Osteoblast (primary cell): ENCODE results near the gene CPEB3. TPM values are rescaled to one million over a fixed set of nuclear protein-coding genes. Genes with fewer than 3 reads are reported as not detected.
"Not testable (repeated sequence)": the region's sequence is repeated elsewhere in the genome, so short reads cannot be mapped to it uniquely, and the experiment has no call there.

Experiments used
- DNase-seq: peaks from one replicate; pipeline ENCODE4 v3.0.0; 2011; ENCODE audit warnings: low spot score, mixed read lengths; ENCODE audit not compliant: insufficient read length; ENCODE audit errors: missing footprints
- H2AFZ ChIP-seq: 2 replicates; pipeline ENCODE4 v1.6.0; 2011; ENCODE audit warnings: mild to moderate bottlenecking, low read length
- H3K27ac ChIP-seq: 2 replicates; pipeline ENCODE4 v1.5.1; 2011; ENCODE audit warnings: mild to moderate bottlenecking, low read depth, low read length, moderate library complexity
- H3K27me3 ChIP-seq: 2 replicates; pipeline ENCODE4 v1.6.0; 2012; ENCODE audit warnings: mild to moderate bottlenecking, control low read depth, inconsistent platforms, low read length, moderate library complexity; ENCODE audit not compliant: insufficient read depth
- H3K36me3 ChIP-seq: 2 replicates; pipeline ENCODE4 v1.5.1; 2011; ENCODE audit warnings: mild to moderate bottlenecking, low read length, control low read depth, moderate library complexity; ENCODE audit not compliant: insufficient read depth
- H3K4me1 ChIP-seq: 2 replicates; pipeline ENCODE4 v1.5.1; 2011; ENCODE audit warnings: mild to moderate bottlenecking, low read length, control low read depth, moderate library complexity; ENCODE audit not compliant: insufficient read depth
- H3K4me2 ChIP-seq: 2 replicates; pipeline ENCODE4 v1.6.0; 2011; ENCODE audit warnings: mild to moderate bottlenecking, low read length; ENCODE audit not compliant: insufficient read depth
- H3K4me3 ChIP-seq: fragments of 200-600 bp; sonication (generic); 3 replicates; pipeline ENCODE4 v1.5.1; 2012; ENCODE audit warnings: mild to moderate bottlenecking, low read length, inconsistent platforms; ENCODE audit not compliant: insufficient read depth
- H3K79me2 ChIP-seq: 2 replicates; pipeline ENCODE4 v1.6.0; 2012; ENCODE audit warnings: mild to moderate bottlenecking, low read length, control low read depth, inconsistent platforms; ENCODE audit not compliant: insufficient read depth
- H3K9me3 ChIP-seq: 2 replicates; pipeline ENCODE4 v1.5.1; 2011; ENCODE audit warnings: low read depth, low read length, control low read depth
- H4K20me1 ChIP-seq: 2 replicates; pipeline ENCODE4 v1.6.0; 2012; ENCODE audit warnings: mild to moderate bottlenecking, low read length, control low read depth; ENCODE audit not compliant: insufficient read depth
- total RNA-seq: library from RNA; depleted of rRNA; stranded (reverse); fragments of >200 nt; gene quantifications from 2 replicates; pipeline ENCODE4 v1.2.3, GENCODE V29; 2012
- TF ChIP-seq, protein P1 (sequence below): IDR thresholded peaks from 2 replicates; pipeline ENCODE4 v1.5.1; 2011; ENCODE audit warnings: mild to moderate bottlenecking, low read depth, low read length, moderate library complexity; ENCODE audit errors: extremely low read depth

The CPEB3 gene
- total RNA-seq, 1 donor = 1.1 TPM

GRCh38 chr10:92222603-92223262 lies 68.1 kb downstream of the CPEB3 start:
- no peak overlapping the region for H3K27ac ChIP-seq
- peak; percentile 92 for DNase-seq
- H2AFZ ChIP-seq = no peak overlapping the region
- no peak overlapping the region for H3K4me3 ChIP-seq
- no peaks in the 10 kb centered on the region for H3K36me3 ChIP-seq
- no peaks in the 10 kb centered on the region for H4K20me1 ChIP-seq
- H3K4me1 ChIP-seq = no peaks in the 10 kb centered on the region
- no peaks in the 10 kb centered on the region for H3K79me2 ChIP-seq
- no peaks in the 10 kb centered on the region for H3K27me3 ChIP-seq
- no peak overlapping the region for H3K4me2 ChIP-seq
- TF ChIP-seq, protein P1, sequence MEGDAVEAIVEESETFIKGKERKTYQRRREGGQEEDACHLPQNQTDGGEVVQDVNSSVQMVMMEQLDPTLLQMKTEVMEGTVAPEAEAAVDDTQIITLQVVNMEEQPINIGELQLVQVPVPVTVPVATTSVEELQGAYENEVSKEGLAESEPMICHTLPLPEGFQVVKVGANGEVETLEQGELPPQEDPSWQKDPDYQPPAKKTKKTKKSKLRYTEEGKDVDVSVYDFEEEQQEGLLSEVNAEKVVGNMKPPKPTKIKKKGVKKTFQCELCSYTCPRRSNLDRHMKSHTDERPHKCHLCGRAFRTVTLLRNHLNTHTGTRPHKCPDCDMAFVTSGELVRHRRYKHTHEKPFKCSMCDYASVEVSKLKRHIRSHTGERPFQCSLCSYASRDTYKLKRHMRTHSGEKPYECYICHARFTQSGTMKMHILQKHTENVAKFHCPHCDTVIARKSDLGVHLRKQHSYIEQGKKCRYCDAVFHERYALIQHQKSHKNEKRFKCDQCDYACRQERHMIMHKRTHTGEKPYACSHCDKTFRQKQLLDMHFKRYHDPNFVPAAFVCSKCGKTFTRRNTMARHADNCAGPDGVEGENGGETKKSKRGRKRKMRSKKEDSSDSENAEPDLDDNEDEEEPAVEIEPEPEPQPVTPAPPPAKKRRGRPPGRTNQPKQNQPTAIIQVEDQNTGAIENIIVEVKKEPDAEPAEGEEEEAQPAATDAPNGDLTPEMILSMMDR = no peak
- H3K9me3 ChIP-seq = no peaks in the 10 kb centered on the region

- no peak overlapping the region for H3K4me2 ChIP-seq
- H3K36me3 ChIP-seq = no peaks in the 10 kb centered on the region
- no peaks in the 10 kb centered on the region for H4K20me1 ChIP-seq
- H3K4me3 ChIP-seq = no peak overlapping the region
- H3K4me1 ChIP-seq = no peaks in the 10 kb centered on the region
- DNase-seq = no peak
- no peaks in the 10 kb centered on the region for H3K79me2 ChIP-seq
- no peak overlapping the region for H3K27ac ChIP-seq
- H3K9me3 ChIP-seq = no peaks in the 10 kb centered on the region
- TF ChIP-seq, protein P1 = no peak
- no peak overlapping the region for H2AFZ ChIP-seq
- H3K27me3 ChIP-seq = no peaks in the 10 kb centered on the region
Observed at GRCh38 chr10:92219559-92219958, 71.3 kb downstream of the CPEB3 start.

GRCh38 chr10:92218569-92218968 lies 72.3 kb downstream of the CPEB3 start:
- H3K27ac ChIP-seq = no peak overlapping the region

DNA sequence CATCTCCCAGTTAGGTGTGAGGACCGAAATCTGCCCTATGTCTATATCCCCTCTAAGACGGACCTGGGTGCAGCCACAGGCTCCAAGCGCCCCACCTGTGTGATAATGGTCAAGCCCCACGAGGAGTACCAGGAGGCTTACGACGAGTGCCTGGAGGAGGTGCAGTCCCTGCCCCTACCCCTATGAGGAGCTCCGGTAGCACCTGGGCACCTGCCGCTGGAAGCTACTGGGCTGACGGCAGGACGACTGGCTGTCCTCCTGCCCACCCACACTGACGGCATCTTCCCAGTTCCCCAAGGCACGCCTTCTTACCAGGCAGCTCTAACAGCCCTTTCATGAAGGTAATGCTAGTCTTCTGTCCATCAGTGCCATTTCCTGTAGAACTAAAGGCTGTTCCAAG lies 74.3 kb downstream of the CPEB3 start:
- not testable (repeated sequence) for H3K4me2 ChIP-seq

More at GRCh38 chr10:92218569-92218968, 72.3 kb downstream of the CPEB3 start:
- H3K4me1 ChIP-seq = no peaks in the 10 kb centered on the region
- H3K27me3 ChIP-seq = no peaks in the 10 kb centered on the region
- no peaks in the 10 kb centered on the region for H3K36me3 ChIP-seq
- DNase-seq = no peak
- TF ChIP-seq, protein P1 = no peak
- no peak overlapping the region for H3K4me2 ChIP-seq
- H2AFZ ChIP-seq = no peak overlapping the region
- H3K4me3 ChIP-seq = no peak overlapping the region
- H3K9me3 ChIP-seq = no peaks in the 10 kb centered on the region
- no peaks in the 10 kb centered on the region for H3K79me2 ChIP-seq
- no peaks in the 10 kb centered on the region for H4K20me1 ChIP-seq

GRCh38 chr10:92215222-92215621 lies 75.7 kb downstream of the CPEB3 start:
- H3K4me3 ChIP-seq, H3K9me3 ChIP-seq, H3K4me2 ChIP-seq, H4K20me1 ChIP-seq, H2AFZ ChIP-seq, H3K4me1 ChIP-seq, H3K27ac ChIP-seq, H3K36me3 ChIP-seq, H3K79me2 ChIP-seq, DNase-seq, H3K27me3 ChIP-seq: not testable (repeated sequence)

More for the DNA sequence above, 74.3 kb downstream of the CPEB3 start:
- not testable (repeated sequence) for H3K36me3 ChIP-seq, H3K79me2 ChIP-seq, H3K4me1 ChIP-seq, H3K9me3 ChIP-seq, H3K4me3 ChIP-seq, H2AFZ ChIP-seq, H3K27ac ChIP-seq, DNase-seq, H4K20me1 ChIP-seq, H3K27me3 ChIP-seq
